GM18861 (cell line): ENCODE results near the gene GFAP.
A peak's percentile ranks its signal among the peaks of the same experiment; 100 is the strongest.

Experiments used
- ATAC-seq: cut with Tn5 transposase; IDR thresholded peaks from one replicate; pipeline ENCODE4 v1.9.1; 2021; ENCODE audit not compliant: unreplicated experiment

The GFAP gene

DNA sequence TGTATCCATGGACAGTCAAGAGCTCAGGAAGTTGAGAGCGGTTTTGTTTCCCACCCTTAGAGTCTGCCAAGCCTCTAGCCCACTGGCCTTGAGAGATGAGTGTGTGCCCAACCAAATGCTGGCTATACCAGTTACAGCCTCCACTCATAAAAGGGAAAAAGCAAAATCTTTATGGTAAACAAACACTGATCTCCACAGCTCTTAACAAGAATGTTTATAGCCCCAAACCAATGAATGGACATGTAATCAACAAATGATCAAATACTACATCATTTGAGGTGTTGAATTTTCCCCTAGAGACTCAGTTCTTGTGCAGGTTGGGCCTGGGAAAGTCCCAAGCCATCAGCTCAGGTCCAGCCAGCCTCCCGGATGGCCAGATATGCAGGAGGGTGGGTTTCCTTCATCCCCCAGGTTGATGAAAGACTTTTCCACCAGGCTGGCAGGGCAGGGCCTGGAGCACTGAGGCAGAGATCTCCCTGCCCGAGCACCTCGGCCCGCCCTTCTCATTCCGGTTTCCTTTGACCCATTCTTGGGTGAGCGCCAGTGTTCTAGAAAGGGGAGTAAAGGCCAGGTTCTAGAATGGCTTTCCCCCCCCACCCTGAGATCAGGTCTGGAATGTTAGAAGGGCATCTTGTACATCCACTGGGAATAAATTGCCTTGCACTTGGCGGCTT, 12.2 kb downstream of the GFAP start:
- no peak for ATAC-seq

- no peak for ATAC-seq
Observed at GRCh38 chr17:44902135-44902760, 13.1 kb downstream of the GFAP start.

- no peak for ATAC-seq
Observed at GRCh38 chr17:44901411-44901921, 13.8 kb downstream of the GFAP start.

DNA sequence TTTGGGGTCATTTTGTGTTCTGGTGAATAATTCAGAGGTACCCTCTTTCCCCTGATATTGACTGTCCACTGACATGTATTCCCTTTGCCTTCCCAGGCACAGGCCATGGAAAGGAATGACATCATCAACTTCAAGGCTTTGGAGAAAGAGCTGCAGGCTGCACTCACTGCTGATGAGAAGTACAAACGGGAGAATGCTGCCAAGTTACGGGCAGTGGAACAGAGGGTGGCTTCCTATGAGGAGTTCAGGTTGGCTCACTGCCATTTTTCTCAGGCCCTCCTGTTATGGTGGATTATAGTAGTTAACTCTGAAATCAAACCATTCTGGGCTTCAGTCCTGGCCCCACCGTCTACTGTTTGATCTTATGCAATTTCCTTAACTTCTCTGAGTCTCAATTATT, 14.4 kb downstream of the GFAP start:
- no peak for ATAC-seq

DNA sequence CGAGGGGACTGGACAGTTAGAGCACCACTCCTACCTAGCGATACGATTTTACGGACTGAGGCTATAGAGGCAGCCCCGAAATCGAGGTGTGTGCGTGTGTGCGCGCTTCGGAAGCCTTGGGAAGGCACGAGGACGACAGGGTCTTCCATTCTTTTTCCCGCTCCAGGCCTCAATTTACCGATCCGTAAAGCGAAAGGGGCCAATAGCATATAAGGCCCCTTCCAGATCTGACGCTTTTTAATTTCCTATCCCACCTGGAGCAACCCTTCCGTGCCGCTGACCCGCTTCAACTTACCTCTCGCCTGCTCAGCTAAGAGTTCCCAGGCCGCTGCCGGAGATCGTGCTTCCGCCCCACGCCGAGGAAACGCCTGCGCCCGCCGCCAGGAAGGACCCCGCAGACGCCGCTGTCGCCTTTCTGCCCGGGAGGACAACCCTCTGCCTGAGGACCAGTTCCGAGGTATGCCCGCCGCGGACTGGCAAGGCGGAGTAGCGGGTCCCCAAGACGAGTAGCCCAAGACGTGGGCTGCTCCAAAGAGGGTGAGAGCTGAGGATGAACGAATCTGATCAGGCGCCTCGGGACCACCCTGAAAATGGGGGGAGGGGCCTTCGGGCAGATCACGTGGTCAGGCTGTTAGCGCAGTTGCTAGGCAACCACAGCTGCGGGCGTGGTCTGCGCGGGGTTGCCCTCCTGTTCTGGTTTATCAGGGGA, 16.1 kb downstream of the GFAP start, which contains the start of gene EFTUD2:
EFTUD2 (minus strand) TSS at position 372 of the 709 bp plus-strand sequence. CDS start 4,924 bp downstream, outside the sequence.
- ATAC-seq: peak; percentile 54

GRCh38 chr17:44898768-44899073, 16.6 kb downstream of the GFAP start:
- no peak for ATAC-seq

GRCh38 chr17:44894642-44895041, 20.7 kb downstream of the GFAP start:
- ATAC-seq: no peak

GRCh38 chr17:44892250-44892649, 23.1 kb downstream of the GFAP start:
- ATAC-seq: no peak

DNA sequence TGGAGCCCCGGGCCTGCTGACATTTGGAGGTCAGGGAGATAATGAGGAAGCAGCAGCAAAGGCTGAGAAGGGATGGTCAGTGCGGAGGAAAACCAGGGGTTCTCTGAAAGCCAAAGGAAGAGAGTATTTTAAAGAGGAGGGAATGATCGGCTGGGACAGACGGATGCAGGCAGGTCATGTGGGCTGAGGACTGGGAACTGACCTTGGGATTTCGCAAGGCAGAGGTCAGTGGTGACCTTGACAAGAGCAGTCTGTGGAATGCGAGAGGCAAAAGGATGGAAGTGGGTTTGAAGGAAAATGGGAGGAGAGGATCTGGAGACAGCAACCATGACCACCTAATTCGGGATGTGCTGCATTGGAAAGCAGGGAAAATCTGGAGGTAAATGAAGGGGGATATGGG, 26.3 kb downstream of the GFAP start:
- ATAC-seq: no peak

DNA sequence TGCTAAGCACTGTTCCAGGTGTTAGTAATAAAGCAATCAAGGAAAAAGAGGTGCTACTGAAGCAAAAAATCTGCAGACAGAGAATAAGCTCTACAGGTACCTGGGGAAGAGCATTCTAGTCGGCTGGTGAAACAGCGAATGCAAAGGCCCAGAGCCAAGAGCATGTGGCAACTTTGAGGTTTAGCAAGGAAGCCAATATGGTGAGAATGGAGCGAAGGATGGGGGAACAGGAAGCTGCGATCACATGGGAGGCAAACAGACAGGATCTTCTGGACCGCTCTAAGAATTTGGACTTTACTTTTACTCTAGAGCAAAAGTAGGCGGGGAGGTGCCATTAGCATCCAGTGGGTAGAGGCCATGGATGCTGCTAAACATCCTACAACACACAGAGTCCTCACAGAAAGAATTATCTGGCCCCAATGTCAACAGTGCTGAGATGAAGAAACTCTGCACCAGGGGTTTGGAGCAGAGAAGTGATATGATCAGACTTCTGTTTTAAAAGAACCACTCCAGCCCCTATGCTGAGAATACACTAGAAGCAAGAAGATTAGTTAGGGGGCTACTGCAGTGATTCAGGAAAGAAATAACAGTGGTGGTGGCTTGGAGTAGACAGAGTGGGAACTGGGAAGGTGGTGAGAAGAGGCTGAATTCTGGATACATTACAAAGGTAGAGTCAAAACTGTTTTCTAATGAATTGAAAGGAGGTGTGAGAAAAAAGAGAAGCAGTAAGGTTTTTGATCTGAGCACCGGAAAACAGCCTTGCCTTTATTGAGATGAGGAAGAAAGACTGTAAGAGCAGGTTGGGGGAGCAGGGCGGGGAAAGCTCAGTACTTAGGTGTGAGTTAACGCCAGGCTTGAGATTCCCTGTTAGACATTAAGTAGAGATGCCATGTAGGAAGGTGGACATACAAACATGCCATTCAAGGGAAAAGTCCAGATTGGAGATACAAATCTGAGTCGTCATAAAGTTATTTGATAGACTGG, 27.0 kb downstream of the GFAP start:
- ATAC-seq: no peak

DNA sequence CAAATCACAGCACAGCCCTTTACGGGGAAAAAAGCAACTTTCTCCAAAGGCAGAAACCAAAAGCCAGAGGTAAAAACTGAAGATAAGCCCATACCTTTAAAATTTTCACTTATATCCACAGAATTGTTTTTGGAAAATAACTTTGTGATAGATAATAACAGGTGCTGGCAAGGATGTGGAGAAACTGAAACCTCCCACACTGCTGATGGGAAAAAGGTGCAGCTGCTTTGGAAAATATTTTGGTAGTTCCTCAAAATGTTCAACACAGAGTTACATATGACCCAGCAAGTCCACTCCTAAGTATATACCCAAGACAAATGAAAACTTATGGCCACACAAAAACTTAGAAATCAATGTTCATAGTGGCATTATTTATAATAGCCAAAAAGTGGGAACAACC, 28.3 kb downstream of the GFAP start:
- no peak for ATAC-seq

DNA sequence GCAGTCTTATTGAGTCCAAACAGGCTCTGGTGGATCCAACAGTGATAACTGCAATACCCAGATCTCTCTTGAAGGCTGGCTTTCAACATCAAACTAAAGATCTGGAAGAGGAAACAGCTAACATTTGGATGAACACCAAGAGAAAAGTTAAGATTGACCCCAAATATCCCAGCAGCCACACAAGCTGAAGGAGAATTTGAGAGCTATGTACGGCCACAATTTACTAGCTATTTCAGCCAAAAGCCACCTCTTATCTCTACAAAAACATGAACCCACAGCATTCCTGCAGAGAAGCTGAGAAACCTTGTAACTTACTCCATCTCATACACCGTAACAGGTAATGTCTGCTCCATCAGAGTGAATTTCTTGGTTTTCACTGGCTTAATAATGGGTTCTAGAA, 30.4 kb downstream of the GFAP start:
- no peak for ATAC-seq

GRCh38 chr17:44881145-44881544, 34.2 kb downstream of the GFAP start:
- ATAC-seq: no peak

DNA sequence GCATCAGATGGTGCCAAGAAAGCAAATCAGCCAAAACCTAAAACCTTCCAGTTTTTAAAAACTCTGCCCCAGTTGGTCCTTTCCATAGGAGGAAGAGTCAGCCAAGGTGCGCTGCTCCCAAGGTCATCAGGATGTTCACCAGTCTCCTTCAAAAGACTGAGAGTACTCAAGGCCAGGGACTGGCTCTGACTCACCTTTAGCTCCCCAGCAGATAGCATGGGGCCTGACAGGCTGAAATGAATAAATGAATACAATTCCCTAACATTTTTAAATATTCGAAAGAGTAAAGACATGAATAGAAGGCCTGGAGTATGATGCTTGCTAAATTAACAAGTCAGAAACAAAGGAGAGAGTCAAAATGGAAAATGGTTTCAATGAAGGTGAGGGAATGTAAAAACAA, 35.2 kb downstream of the GFAP start:
- ATAC-seq: no peak

- ATAC-seq: no peak
Observed at GRCh38 chr17:44879376-44879775, 35.9 kb downstream of the GFAP start.

DNA sequence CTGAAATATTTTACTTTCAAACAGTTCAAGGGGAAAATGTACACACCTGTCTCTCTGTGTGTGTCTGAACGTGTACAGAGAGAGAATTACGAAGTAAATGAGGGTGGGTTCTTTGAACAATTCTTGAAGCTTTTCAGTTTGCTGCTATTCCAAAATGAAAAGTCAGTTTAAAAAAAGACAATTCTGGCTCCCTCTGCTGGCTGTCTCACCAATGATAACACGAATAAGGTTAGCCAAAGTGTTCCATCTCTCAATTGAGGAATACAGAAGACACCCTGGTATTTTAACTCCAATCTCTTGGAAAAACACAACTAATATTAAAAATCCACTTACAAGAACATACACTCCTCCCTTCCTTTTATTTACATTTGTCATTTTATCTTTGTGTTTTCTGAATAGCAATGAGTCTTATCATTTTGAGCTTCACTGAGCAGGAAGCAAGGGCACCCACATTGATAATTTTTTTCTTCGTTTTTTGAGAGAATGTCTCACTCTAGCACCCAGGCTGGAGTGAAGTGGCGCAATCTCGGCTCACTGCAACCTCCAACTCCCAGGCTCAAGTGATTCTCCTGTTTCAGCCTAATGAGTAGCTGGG, 36.6 kb downstream of the GFAP start:
- ATAC-seq: no peak

GRCh38 chr17:44877121-44877520, 38.2 kb downstream of the GFAP start:
- no peak for ATAC-seq

DNA sequence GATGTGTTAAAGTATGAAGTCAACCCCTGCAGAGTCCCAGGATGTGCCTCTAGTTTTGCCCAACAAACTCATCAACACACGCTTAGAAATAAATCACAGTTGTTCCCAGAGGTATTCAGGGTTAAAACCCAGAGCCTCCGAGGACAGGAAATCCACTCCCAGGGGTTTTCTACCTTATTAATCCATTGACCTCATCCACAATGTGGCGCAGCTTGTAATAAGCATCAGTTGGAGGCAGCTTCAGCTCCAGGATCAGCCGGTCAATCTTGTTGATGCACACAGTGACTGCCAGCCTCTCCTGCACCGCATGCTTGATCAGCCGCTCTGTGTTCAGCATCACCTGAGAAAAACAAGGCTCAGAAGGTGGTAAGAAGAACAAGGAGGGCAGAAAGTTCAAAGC, 39.5 kb downstream of the GFAP start:
- ATAC-seq: no peak

- no peak for ATAC-seq
Observed at GRCh38 chr17:44872131-44872768, 43.0 kb downstream of the GFAP start.

DNA sequence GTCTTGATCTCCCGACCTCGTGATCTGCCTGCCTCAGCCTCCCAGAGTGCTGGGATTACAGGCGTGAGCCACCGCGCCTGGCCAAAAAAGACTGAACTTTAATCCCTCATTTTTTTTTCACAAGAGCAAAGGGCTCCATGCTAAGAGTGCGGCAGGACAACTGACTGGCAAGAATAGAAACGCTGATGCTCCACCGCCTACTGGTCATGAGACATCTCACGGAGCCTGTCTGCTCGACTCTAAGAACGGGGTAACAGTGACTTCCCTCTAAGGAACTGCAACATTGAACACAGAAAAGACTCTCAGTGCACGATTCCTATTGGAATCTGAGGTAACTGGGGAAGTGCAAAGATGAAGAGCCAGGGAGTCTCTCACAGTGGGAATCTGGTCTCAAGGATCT, 43.7 kb downstream of the GFAP start:
- ATAC-seq: no peak
